HepG2 (cell line): ENCODE measurements around the gene EFEMP2. TPM values are rescaled to one million over a fixed set of nuclear protein-coding genes. Genes with fewer than 3 reads are reported as not detected.
A peak's percentile ranks its signal among the peaks of the same experiment; 100 is the strongest.

ENCODE experiments used
- HNRNPL ChIP-seq: fragments of 200-400 bp; formaldehyde crosslinking; IDR thresholded peaks from 2 replicates; pipeline ENCODE4 v1.6.1; 2017; ENCODE audit warnings: mild to moderate bottlenecking, low read depth, low read length
- MLX ChIP-seq: IDR thresholded peaks from 2 replicates; pipeline ENCODE4 v1.6.1; 2016
- NFE2 ChIP-seq: sonication (generic); formaldehyde crosslinking; IDR thresholded peaks from 2 replicates; pipeline ENCODE4 v1.4.0; 2020; ENCODE audit warnings: missing genetic modification reagents
- POLR2A ChIP-seq, 2 experiments: IDR thresholded peaks; 2 replicates each; pipeline ENCODE4 v1.6.1; 2011; ENCODE audit warnings: low read depth in 2 of 2, low read length in 2 of 2, mild to moderate bottlenecking in 1 of 2, moderate library complexity in 1 of 2; ENCODE audit not compliant: insufficient read depth in 1 of 2
- RBFOX2 ChIP-seq: fragments of 200-400 bp; formaldehyde crosslinking; IDR thresholded peaks from 2 replicates; pipeline ENCODE4 v1.6.1; 2017; ENCODE audit warnings: low read depth, mild to moderate bottlenecking, low read length
- SUZ12 ChIP-seq: fragments of 150-350 bp; IDR thresholded peaks from 2 replicates; pipeline ENCODE4 v1.6.1; 2014; ENCODE audit warnings: low read depth, low read length
- ZBTB33 ChIP-seq: sonication (generic); formaldehyde crosslinking; IDR thresholded peaks from 2 replicates; pipeline ENCODE4 v1.4.0; 2020; ENCODE audit warnings: missing genetic modification reagents
- ZNF143 ChIP-seq: sonication (generic); formaldehyde crosslinking; IDR thresholded peaks from 2 replicates; pipeline ENCODE4 v1.4.0; 2020; ENCODE audit warnings: missing genetic modification reagents
- ZNF563 ChIP-seq: sonication (generic); formaldehyde crosslinking; IDR thresholded peaks from 2 replicates; pipeline ENCODE4 v1.8.0; 2022; ENCODE audit warnings: mild to moderate bottlenecking, moderate library complexity, missing genetic modification reagents
- ZNF687 ChIP-seq: sonication (generic); formaldehyde crosslinking; IDR thresholded peaks from 2 replicates; pipeline ENCODE4 v1.5.1; 2020; ENCODE audit warnings: mild to moderate bottlenecking, missing genetic modification reagents, moderate library complexity
- polyA plus RNA-seq, 8 experiments: library from polyadenylated mRNA; depleted of rRNA in 3 of 8; stranded (reverse) in 7 of 8; unstranded in 1 of 8; fragments of >200 nt; fragmentation: Illumina TruSeq in 4 of 8; extraction: Trizol in 4 of 8; gene quantifications; 2 replicates each; pipeline versions ENCODE4 v1.2.1 to v1.2.3, GENCODE V29; 2011 to 2016; ENCODE audit warnings: low read depth in 4 of 8, missing spikeins in 1 of 8, mixed read lengths in 1 of 8; ENCODE audit not compliant: insufficient read depth in 1 of 8
- total RNA-seq, 5 experiments: library from RNA; depleted of rRNA; stranded (reverse); fragments of >200 nt; fragmentation: Illumina TruSeq; extraction: Trizol; gene quantifications; 2 replicates each; pipeline ENCODE4 v1.2.3, GENCODE V29; 2016; ENCODE audit warnings: low read depth in 1 of 5

Gene EFEMP2
- total and polyA plus RNA-seq, 2 of the 13 experiments (the other 11 are each of a cell fraction or from before 2014, with no cell fraction given), result 7.4 to 29.7 TPM

GRCh38 chr11:65868076-65868667, 4.4 kb downstream of the EFEMP2 start (continued):
- TF ChIP-seq ZNF687 (CRISPR knock-in tag), result peak; percentile 14; the same call in 1 of the 2 replicates
- peak; percentile 54 for TF ChIP-seq RBFOX2
- TF ChIP-seq HNRNPL, result 0 out of 2 replicates have a peak, but pooled peaks have one; percentile 34
- 0 out of 2 replicates have a peak, but pooled peaks have one; percentile 20 for TF ChIP-seq ZBTB33 (CRISPR knock-in tag)
- peak in 1 of 2 experiments; percentile 32; a peak in 1 of 4 replicates for TF ChIP-seq POLR2A (IDR thresholded peaks at IDR 0.05; ENCODE audit: insufficient read depth in 1 of 2, low read depth in 2 of 2, low read length in 2 of 2)
- peak; percentile 52; the same call in 1 of the 2 replicates for TF ChIP-seq SUZ12
- TF ChIP-seq MLX (CRISPR knock-in tag), result no peak
- no peak for TF ChIP-seq NFE2
- no peak for TF ChIP-seq ZNF563 (CRISPR knock-in tag)
- peak; percentile 83 for TF ChIP-seq ZNF143 (CRISPR knock-in tag)
